Stimulated activated CD4-positive, alpha-beta T cell treated with anti-CD3 and anti-CD28 coated beads, Interleukin-4, amount 100 ng/mL, for 1 hour (primary cell): ENCODE results near the gene BTBD10.

Source experiments
- DNase-seq: peaks from one replicate; pipeline ENCODE4 v3.0.0-alpha.2; 2020

Gene BTBD10

DNA sequence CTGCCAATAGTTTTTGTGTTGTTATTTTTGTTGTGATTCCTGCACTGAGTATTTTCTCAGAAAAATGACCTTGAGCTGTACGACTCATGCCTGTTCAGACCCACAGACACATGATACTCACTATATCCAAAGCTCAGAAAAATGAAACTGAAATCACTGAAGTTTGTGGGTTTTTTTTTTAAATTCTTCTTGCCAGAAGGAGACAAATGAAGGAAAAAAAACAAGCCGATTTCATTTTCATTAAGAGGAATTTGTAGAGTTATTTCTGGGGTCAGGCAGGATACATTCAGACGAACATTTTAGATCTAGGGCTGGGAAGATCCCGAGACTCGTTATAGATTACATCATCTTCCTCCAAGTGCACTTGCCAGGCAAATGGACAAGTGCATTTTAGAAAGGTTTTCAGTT lies 125.0 kb downstream of the BTBD10 start:
- DNase-seq, result no peak
